ENCODE results near the gene TACO1.

TACO1 gene

DNA sequence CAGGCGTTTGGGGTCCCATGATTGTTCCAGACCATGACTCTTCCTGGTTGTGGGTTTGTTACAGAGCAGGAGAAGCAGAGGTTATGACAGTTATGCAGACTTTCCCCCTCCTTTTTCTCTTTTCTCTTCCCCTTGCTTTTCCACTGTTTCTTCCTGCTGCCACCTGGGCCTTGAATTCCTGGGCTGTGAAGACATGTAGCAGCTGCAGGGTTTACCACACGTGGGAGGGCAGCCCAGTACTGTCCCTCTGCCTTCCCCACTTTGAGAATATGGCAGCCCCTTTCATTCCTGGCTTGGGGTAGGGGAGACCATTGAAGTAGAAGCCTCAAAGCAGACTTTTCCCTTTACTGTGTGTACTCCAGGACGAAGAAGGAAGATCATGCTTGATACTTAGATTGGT is 7.9 kb upstream of the TACO1 start:
- in situ Hi-C loops (cut with MboI; ENCODE audit: low pct_unique_long_range_greater_than_20kb, low sequenced_read_pairs, unreplicated experiment): no loop called here
- no peak for DNase-seq (ENCODE audit: low spot score)
- TF ChIP-seq, protein P1, sequence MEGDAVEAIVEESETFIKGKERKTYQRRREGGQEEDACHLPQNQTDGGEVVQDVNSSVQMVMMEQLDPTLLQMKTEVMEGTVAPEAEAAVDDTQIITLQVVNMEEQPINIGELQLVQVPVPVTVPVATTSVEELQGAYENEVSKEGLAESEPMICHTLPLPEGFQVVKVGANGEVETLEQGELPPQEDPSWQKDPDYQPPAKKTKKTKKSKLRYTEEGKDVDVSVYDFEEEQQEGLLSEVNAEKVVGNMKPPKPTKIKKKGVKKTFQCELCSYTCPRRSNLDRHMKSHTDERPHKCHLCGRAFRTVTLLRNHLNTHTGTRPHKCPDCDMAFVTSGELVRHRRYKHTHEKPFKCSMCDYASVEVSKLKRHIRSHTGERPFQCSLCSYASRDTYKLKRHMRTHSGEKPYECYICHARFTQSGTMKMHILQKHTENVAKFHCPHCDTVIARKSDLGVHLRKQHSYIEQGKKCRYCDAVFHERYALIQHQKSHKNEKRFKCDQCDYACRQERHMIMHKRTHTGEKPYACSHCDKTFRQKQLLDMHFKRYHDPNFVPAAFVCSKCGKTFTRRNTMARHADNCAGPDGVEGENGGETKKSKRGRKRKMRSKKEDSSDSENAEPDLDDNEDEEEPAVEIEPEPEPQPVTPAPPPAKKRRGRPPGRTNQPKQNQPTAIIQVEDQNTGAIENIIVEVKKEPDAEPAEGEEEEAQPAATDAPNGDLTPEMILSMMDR (IDR thresholded peaks at IDR 0.05; ENCODE audit: extremely low read depth, insufficient read depth, missing control alignments): no peak

DNA sequence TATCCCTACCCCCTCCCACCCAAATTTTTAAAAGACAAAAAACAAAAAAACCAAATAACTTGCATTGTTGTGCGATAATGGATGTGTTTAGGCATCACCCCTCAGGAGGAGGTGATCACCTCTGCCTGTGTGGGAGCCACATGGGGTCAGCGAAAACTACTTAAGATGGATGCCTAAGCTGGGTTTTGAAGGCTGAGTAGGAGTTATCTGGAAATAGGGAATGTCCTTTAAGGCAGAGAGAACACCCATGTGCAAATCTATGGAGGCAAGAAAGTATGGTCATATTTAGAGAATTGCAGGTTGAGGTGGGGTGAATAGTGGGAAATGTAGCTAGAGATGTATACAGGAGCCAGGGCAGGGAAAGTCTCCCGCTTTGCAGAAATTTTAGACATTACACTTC is 5.6 kb upstream of the TACO1 start:
- in situ Hi-C loops (cut with MboI; ENCODE audit: low pct_unique_long_range_greater_than_20kb, low sequenced_read_pairs, unreplicated experiment): no loop called here
- TF ChIP-seq, protein P1 (IDR thresholded peaks at IDR 0.05; ENCODE audit: extremely low read depth, insufficient read depth, missing control alignments): no peak
- DNase-seq (ENCODE audit: low spot score): no peak

DNA sequence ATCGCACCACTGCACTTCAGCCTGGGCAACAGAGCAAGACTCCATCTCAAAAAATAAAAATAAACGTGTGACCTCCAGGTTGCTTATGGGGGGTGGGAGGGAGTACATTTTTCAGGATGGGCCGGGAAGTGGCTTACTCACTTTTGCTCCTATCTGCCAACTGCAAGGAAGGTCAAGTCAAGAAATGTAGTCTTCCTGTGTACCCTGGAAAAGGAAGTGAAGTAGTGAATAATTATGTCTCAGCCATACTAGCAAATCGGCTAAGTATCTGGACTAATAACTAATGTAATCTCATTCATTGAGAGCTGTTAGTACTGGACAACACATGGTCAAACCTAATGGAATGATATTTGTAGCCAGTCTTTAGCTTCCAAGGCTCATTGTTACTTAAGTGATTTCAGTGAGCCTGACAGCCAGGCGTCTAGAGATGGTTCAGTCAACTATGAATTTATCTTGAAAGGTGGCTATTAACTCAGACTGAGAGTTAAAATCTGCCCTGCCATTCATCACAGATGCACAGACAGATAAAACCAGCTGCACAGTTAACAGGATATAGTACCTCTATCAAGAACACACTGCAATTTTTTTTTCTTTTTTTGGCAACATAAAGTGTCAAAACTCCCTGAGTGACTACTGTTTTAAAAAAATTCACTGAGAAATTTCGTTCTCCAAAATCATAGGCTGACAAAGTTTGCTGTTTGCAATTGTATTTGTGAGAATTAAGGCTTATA is 3.7 kb upstream of the TACO1 start:
- no peak for DNase-seq (ENCODE audit: low spot score)
- TF ChIP-seq, protein P1 (IDR thresholded peaks at IDR 0.05; ENCODE audit: extremely low read depth, insufficient read depth, missing control alignments): no peak
- in situ Hi-C loops (cut with MboI; ENCODE audit: low pct_unique_long_range_greater_than_20kb, low sequenced_read_pairs, unreplicated experiment): no loop called here

DNA sequence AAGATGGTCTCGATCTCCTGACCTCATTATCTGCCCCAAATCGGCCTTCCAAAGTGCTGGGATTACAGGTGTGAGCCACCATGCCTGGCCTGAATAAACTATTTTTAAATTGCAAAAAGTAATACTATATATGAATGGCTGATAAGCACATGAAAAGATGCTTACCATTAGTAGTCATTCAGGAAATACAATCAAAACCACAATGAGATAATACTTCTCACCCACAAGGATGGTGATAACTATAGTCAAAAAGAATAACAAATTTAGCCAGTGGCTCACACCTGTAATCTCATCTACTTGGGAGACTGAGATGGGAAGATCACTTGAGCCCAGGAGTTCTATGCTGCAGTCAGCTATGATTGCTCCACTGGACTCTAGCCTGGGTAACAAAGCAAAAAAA is 2.4 kb upstream of the TACO1 start:
- TF ChIP-seq, protein P1 (IDR thresholded peaks at IDR 0.05; ENCODE audit: extremely low read depth, insufficient read depth, missing control alignments): no peak
- no peak for DNase-seq (ENCODE audit: low spot score)
- in situ Hi-C loops (cut with MboI; ENCODE audit: low pct_unique_long_range_greater_than_20kb, low sequenced_read_pairs, unreplicated experiment): no loop called here

DNA sequence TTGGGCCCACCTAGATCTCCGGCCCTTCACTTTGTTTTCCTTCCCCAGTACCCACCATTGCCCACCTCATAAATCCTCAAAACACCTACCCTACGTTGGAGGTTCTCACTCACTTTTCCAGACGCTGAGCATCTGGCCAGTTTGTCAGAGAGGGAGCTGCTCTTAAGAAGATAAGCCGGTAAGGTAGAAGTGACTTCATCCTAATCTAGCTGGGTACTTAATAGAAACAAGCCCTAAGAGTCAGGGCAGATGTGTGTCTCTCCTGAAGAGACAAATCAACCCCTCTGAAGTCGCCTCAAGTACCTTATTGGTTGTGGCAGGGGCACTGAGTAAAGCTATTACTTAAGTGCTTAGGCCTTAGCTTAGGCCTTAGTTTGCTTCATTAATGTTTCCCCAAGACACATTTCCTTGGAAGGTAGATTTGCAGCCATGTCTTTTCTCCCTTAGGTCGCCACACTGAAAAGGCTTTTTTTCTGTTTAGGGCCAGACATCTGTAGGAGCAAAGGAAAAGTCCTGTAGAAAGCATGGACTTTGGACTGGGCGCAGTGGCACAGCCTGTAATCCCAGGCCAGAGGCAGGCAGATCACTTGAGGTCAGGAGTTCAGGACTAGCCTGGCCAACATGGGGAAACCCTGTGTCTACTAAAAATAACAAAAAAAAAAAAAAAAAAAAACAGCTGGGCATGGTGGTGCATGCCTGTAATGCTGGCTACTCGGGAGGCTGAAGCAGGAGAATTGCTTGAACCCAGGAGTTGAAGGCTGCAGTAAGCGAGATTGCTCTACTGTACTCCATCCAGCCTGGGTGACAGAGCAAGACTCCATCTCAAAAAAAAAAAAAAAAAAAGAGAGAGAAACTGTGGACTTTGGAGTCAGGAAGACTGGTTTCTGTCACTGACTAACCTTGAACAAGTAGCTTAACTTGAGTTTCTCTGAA is 1.0 kb downstream of the TACO1 start:
- peak; percentile 23 for DNase-seq (ENCODE audit: low spot score)
- in situ Hi-C loops (cut with MboI; ENCODE audit: low pct_unique_long_range_greater_than_20kb, low sequenced_read_pairs, unreplicated experiment): no loop called here
- TF ChIP-seq, protein P1 (IDR thresholded peaks at IDR 0.05; ENCODE audit: extremely low read depth, insufficient read depth, missing control alignments): no peak

DNA sequence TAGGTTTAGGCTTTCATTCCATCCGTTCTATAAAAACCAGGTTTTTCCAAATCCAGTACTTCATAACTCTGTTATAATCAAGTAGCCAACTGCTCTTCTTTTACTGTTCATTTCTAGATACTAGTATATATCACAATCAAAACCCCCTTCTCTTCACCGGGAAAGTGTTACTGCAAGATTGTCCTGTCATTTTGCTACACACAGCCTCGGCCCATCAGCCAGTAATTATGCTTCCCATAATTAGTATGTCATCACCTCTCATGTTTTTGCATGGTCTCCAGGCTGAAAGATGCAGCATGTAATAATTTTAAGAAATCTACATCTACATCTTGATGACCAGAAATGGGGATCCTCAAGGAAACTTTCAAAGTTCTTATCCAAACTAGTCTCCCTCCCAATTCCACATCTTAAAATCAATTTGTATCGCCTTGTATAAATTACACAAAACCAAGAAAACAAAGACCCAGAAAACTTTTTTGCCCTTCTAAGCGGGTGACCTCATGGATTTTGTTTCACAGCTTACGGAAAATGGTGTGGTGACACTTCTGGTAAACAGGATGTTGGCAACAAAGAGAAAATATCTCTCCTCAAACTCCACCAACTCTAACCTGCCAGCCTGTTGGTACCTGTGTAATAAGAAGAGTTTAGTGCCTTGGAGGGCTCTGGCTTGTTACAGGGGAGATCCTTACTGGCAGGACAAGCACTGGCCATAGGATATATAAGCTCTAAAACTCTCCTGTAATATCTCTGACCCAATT is 9.3 kb downstream of the TACO1 start:
- no peak for DNase-seq (ENCODE audit: low spot score)
- in situ Hi-C loops (cut with MboI; ENCODE audit: low pct_unique_long_range_greater_than_20kb, low sequenced_read_pairs, unreplicated experiment): no loop called here
- TF ChIP-seq, protein P1 (IDR thresholded peaks at IDR 0.05; ENCODE audit: extremely low read depth, insufficient read depth, missing control alignments): no peak

Data from GM13977 (cell line).